GM23338 (cell line): Measurements from ENCODE around the gene COL21A1. TPM values are rescaled to one million over a fixed set of nuclear protein-coding genes. Genes with fewer than 3 reads are reported as not detected.

Source experiments
- ATAC-seq: fragments of 200-7000 bp; cut with Tn5 transposase; 3 replicates; pipeline ENCODE4 v1.9.1; 2020
- DNase-seq: peaks from one replicate; pipeline ENCODE4 v3.0.0-alpha.2; 2015; ENCODE audit warnings: low spot score
- H2AFZ ChIP-seq: fragments of 200-600 bp; sonication (generic); 2 replicates; pipeline ENCODE4 v1.8.0; 2016; ENCODE audit warnings: antibody characterized with exemption, mild to moderate bottlenecking, moderate library complexity
- H3F3A ChIP-seq: fragments of 200-600 bp; sonication (generic); replicated peaks from 2 replicates; pipeline ENCODE4 v1.8.0; 2017; ENCODE audit warnings: antibody characterized with exemption, mixed run types, low read depth
- H3K27ac ChIP-seq: fragments of 200-600 bp; sonication (generic); 2 replicates; pipeline ENCODE4 v1.6.1; 2016; ENCODE audit warnings: low read depth
- H3K27me3 ChIP-seq: fragments of 200-600 bp; sonication (generic); 2 replicates; pipeline ENCODE4 v1.8.0; 2016; ENCODE audit warnings: mild to moderate bottlenecking, mixed run types, moderate library complexity; ENCODE audit not compliant: insufficient read depth
- H3K36me3 ChIP-seq: fragments of 200-600 bp; sonication (generic); 2 replicates; pipeline ENCODE4 v1.8.0; 2016; ENCODE audit warnings: mild to moderate bottlenecking; ENCODE audit not compliant: insufficient read depth
- H3K4me1 ChIP-seq: fragments of 200-600 bp; sonication (generic); 2 replicates; pipeline ENCODE4 v1.8.0; 2016; ENCODE audit warnings: mild to moderate bottlenecking, moderate library complexity; ENCODE audit not compliant: insufficient read depth
- H3K4me2 ChIP-seq: fragments of 200-600 bp; sonication (generic); 2 replicates; pipeline ENCODE4 v1.7.1; 2017; ENCODE audit warnings: mixed run types
- H3K4me3 ChIP-seq: fragments of 200-600 bp; sonication (generic); 2 replicates; pipeline ENCODE4 v1.6.1; 2016; ENCODE audit warnings: mixed run types
- H3K79me2 ChIP-seq: fragments of 200-600 bp; sonication (generic); replicated peaks from 2 replicates; pipeline ENCODE4 v1.8.0; 2017; ENCODE audit warnings: mild to moderate bottlenecking; ENCODE audit not compliant: insufficient read depth
- H3K9me2 ChIP-seq: fragments of 200-600 bp; sonication (generic); 2 replicates; pipeline ENCODE4 v1.8.0; 2017; ENCODE audit not compliant: insufficient read depth
- H4K20me1 ChIP-seq: fragments of 200-600 bp; sonication (generic); replicated peaks from 2 replicates; pipeline ENCODE4 v1.8.0; 2017; ENCODE audit warnings: mild to moderate bottlenecking; ENCODE audit not compliant: insufficient read depth
- H3K27ac Mint-ChIP-seq: 2 replicates; pipeline ENCODE4 v1.8.0; 2020; ENCODE audit warnings: inconsistent platforms, mild to moderate bottlenecking, moderate library complexity, mixed read lengths
- H3K27me3 Mint-ChIP-seq: 3 replicates; pipeline ENCODE4 v1.8.0; 2022; ENCODE audit warnings: low read depth, mild to moderate bottlenecking, moderate library complexity, mixed read lengths, inconsistent platforms; ENCODE audit not compliant: insufficient read depth, poor library complexity
- H3K36me3 Mint-ChIP-seq: 3 replicates; pipeline ENCODE4 v1.8.0; 2021; ENCODE audit warnings: low read depth, mild to moderate bottlenecking, inconsistent platforms, moderate library complexity, mixed read lengths
- H3K4me1 Mint-ChIP-seq: 3 replicates; pipeline ENCODE4 v1.8.0; 2020; ENCODE audit warnings: mild to moderate bottlenecking, inconsistent platforms, mixed read lengths
- H3K4me3 Mint-ChIP-seq: 3 replicates; pipeline ENCODE4 v1.8.0; 2021; ENCODE audit warnings: moderate library complexity, mild to moderate bottlenecking, inconsistent platforms, mixed read lengths
- H3K9me3 Mint-ChIP-seq: 3 replicates; pipeline ENCODE4 v1.8.0; 2020; ENCODE audit warnings: moderate library complexity, mild to moderate bottlenecking, inconsistent platforms, mixed read lengths
- CREB1 ChIP-seq: fragments of 250-450 bp; sonication (Bioruptor Pico); IDR thresholded peaks from 2 replicates; pipeline ENCODE4 v1.5.0; 2020; ENCODE audit warnings: low read depth, mild to moderate bottlenecking, moderate library complexity
- EZH2 ChIP-seq: fragments of 200-600 bp; sonication (generic); IDR thresholded peaks from one replicate; pipeline ENCODE4 v1.8.0; 2017; ENCODE audit warnings: antibody characterized with exemption, mild to moderate bottlenecking, low read depth; ENCODE audit not compliant: unreplicated experiment
- NANOG ChIP-seq: IDR thresholded peaks from 2 replicates; pipeline ENCODE4 v1.6.1; 2016; ENCODE audit warnings: antibody characterized with exemption, borderline replicate concordance
- POLR2AphosphoS5 ChIP-seq: IDR thresholded peaks from 2 replicates; pipeline ENCODE4 v1.6.1; 2016; ENCODE audit warnings: antibody characterized with exemption, low read depth
- STAT1 ChIP-seq: IDR thresholded peaks from one replicate; pipeline ENCODE4 v1.6.1; 2016; ENCODE audit warnings: antibody characterized with exemption; ENCODE audit not compliant: unreplicated experiment
- ZNF114 ChIP-seq: fragments of 250-450 bp; sonication (Bioruptor Pico); IDR thresholded peaks from 2 replicates; pipeline ENCODE4 v1.5.0; 2020; ENCODE audit warnings: mild to moderate bottlenecking, moderate library complexity
- ZNF331 ChIP-seq: fragments of 250-450 bp; sonication (Bioruptor Pico); IDR thresholded peaks from 2 replicates; pipeline ENCODE4 v1.5.0; 2020; ENCODE audit warnings: low read depth, mild to moderate bottlenecking, moderate library complexity
- polyA plus RNA-seq: library from polyadenylated mRNA; unstranded; fragments of >200 nt; fragmentation: Nextera tagmentation; extraction: Ambion mirVana; gene quantifications from 2 replicates; pipeline ENCODE4 v1.2.1, GENCODE V29; 2016
- total RNA-seq: library from RNA; depleted of rRNA; stranded (reverse); fragments of >200 nt; shearing (Covaris generic); gene quantifications from 2 replicates; pipeline ENCODE4 v1.2.3, GENCODE V29; 2014
- TF ChIP-seq, protein P1 (sequence below): IDR thresholded peaks from 2 replicates; pipeline ENCODE4 v1.6.1; 2016; ENCODE audit warnings: antibody characterized with exemption
- TF ChIP-seq, protein P2 (sequence below): IDR thresholded peaks from one replicate; pipeline ENCODE4 v1.6.1; 2018; ENCODE audit warnings: antibody characterized with exemption; ENCODE audit not compliant: unreplicated experiment
- TF ChIP-seq, protein P3 (sequence below): fragments of 250-450 bp; sonication (Bioruptor Pico); IDR thresholded peaks from 2 replicates; pipeline ENCODE4 v1.5.0; 2020; ENCODE audit warnings: mild to moderate bottlenecking, moderate library complexity

The COL21A1 gene
- total and polyA plus RNA-seq, 2 experiments from 2014 or later = 5.0 to 6.2 TPM

DNA sequence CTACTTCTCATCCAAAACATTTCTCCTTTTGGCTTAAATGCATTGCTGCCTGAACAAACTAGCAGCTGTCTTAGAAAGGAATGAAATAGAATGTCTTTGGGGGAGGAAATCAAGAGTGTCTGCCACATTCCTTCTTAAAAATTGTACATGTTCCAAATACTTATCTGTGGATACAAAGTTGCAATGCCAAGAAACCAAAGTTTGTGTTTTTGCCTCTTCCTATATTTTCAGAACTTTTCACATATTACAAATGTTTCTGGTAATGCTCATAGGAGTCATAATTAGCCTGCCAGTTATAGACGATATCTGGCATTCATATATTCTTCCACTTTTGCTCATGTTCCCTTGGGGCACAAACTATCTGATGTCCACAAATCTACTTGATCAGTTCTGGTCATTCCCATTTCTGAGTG is 206.5 kb downstream of the COL21A1 start:
- H3K27ac ChIP-seq = no peak overlapping the region
- no peaks in the 10 kb centered on the region for H3K4me1 ChIP-seq
- H3K4me2 ChIP-seq = no peak overlapping the region
- H3K36me3 ChIP-seq = no peaks in the 10 kb centered on the region
- Mint-ChIP-seq H3K36me3 (no peaks in the 10 kb centered on the region), H3K27ac (no peak overlapping the region), H3K4me1 (no peaks in the 10 kb centered on the region), H3K9me3 (no peaks in the 10 kb centered on the region), H3K27me3 (no peaks in the 10 kb centered on the region), H3K4me3 (no peak overlapping the region)
- ATAC-seq = no peak
- H3K79me2 ChIP-seq = no peaks in the 10 kb centered on the region
- H4K20me1 ChIP-seq = no peaks in the 10 kb centered on the region
- TF ChIP-seq, protein P1, sequence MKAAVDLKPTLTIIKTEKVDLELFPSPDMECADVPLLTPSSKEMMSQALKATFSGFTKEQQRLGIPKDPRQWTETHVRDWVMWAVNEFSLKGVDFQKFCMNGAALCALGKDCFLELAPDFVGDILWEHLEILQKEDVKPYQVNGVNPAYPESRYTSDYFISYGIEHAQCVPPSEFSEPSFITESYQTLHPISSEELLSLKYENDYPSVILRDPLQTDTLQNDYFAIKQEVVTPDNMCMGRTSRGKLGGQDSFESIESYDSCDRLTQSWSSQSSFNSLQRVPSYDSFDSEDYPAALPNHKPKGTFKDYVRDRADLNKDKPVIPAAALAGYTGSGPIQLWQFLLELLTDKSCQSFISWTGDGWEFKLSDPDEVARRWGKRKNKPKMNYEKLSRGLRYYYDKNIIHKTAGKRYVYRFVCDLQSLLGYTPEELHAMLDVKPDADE = no peak
- TF ChIP-seq EZH2 (no peak), POLR2AphosphoS5 (no peak), STAT1 (no peak), NANOG (no peak), ZNF114 (CRISPR knock-in tag) (no peak), ZNF331 (no peak), CREB1 (CRISPR knock-in tag) (no peak)
- TF ChIP-seq, protein P2, sequence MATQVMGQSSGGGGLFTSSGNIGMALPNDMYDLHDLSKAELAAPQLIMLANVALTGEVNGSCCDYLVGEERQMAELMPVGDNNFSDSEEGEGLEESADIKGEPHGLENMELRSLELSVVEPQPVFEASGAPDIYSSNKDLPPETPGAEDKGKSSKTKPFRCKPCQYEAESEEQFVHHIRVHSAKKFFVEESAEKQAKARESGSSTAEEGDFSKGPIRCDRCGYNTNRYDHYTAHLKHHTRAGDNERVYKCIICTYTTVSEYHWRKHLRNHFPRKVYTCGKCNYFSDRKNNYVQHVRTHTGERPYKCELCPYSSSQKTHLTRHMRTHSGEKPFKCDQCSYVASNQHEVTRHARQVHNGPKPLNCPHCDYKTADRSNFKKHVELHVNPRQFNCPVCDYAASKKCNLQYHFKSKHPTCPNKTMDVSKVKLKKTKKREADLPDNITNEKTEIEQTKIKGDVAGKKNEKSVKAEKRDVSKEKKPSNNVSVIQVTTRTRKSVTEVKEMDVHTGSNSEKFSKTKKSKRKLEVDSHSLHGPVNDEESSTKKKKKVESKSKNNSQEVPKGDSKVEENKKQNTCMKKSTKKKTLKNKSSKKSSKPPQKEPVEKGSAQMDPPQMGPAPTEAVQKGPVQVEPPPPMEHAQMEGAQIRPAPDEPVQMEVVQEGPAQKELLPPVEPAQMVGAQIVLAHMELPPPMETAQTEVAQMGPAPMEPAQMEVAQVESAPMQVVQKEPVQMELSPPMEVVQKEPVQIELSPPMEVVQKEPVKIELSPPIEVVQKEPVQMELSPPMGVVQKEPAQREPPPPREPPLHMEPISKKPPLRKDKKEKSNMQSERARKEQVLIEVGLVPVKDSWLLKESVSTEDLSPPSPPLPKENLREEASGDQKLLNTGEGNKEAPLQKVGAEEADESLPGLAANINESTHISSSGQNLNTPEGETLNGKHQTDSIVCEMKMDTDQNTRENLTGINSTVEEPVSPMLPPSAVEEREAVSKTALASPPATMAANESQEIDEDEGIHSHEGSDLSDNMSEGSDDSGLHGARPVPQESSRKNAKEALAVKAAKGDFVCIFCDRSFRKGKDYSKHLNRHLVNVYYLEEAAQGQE = no peak
- TF ChIP-seq, protein P3, sequence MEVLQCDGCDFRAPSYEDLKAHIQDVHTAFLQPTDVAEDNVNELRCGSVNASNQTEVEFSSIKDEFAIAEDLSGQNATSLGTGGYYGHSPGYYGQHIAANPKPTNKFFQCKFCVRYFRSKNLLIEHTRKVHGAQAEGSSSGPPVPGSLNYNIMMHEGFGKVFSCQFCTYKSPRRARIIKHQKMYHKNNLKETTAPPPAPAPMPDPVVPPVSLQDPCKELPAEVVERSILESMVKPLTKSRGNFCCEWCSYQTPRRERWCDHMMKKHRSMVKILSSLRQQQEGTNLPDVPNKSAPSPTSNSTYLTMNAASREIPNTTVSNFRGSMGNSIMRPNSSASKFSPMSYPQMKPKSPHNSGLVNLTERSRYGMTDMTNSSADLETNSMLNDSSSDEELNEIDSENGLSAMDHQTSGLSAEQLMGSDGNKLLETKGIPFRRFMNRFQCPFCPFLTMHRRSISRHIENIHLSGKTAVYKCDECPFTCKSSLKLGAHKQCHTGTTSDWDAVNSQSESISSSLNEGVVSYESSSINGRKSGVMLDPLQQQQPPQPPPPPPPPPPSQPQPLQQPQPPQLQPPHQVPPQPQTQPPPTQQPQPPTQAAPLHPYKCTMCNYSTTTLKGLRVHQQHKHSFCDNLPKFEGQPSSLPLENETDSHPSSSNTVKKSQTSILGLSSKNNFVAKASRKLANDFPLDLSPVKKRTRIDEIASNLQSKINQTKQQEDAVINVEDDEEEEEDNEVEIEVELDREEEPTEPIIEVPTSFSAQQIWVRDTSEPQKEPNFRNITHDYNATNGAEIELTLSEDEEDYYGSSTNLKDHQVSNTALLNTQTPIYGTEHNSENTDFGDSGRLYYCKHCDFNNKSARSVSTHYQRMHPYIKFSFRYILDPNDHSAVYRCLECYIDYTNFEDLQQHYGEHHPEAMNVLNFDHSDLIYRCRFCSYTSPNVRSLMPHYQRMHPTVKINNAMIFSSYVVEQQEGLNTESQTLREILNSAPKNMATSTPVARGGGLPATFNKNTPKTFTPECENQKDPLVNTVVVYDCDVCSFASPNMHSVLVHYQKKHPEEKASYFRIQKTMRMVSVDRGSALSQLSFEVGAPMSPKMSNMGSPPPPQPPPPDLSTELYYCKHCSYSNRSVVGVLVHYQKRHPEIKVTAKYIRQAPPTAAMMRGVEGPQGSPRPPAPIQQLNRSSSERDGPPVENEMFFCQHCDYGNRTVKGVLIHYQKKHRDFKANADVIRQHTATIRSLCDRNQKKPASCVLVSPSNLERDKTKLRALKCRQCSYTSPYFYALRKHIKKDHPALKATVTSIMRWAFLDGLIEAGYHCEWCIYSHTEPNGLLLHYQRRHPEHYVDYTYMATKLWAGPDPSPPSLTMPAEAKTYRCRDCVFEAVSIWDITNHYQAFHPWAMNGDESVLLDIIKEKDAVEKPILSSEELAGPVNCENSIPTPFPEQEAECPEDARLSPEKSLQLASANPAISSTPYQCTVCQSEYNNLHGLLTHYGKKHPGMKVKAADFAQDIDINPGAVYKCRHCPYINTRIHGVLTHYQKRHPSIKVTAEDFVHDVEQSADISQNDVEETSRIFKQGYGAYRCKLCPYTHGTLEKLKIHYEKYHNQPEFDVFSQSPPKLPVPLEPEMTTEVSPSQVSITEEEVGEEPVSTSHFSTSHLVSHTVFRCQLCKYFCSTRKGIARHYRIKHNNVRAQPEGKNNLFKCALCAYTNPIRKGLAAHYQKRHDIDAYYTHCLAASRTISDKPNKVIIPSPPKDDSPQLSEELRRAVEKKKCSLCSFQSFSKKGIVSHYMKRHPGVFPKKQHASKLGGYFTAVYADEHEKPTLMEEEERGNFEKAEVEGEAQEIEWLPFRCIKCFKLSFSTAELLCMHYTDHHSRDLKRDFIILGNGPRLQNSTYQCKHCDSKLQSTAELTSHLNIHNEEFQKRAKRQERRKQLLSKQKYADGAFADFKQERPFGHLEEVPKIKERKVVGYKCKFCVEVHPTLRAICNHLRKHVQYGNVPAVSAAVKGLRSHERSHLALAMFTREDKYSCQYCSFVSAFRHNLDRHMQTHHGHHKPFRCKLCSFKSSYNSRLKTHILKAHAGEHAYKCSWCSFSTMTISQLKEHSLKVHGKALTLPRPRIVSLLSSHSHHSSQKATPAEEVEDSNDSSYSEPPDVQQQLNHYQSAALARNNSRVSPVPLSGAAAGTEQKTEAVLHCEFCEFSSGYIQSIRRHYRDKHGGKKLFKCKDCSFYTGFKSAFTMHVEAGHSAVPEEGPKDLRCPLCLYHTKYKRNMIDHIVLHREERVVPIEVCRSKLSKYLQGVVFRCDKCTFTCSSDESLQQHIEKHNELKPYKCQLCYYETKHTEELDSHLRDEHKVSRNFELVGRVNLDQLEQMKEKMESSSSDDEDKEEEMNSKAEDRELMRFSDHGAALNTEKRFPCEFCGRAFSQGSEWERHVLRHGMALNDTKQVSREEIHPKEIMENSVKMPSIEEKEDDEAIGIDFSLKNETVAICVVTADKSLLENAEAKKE (CRISPR knock-in tag) = no peak
- H2AFZ ChIP-seq = no peak overlapping the region
- no peak for DNase-seq
- H3F3A ChIP-seq = no peaks in the 10 kb centered on the region
- no peak overlapping the region for H3K4me3 ChIP-seq
- no peaks in the 10 kb centered on the region for H3K9me2 ChIP-seq
- no peaks in the 10 kb centered on the region for H3K27me3 ChIP-seq
